ENCODE measurements around the gene ZNF638.

GRCh38 chr2:71332435-71332796, 834 bp downstream of the ZNF638 start:
- TF ChIP-seq CTCF (conservative IDR thresholded peaks at IDR 0.05): no peak
- no peak for TF ChIP-seq ZFX (IDR thresholded peaks at IDR 0.05)

Data from C4-2B (cell line).